LNCAP (cell line): ENCODE measurements around the gene C1QTNF12.

ENCODE experiments used
- CTCF ChIP-seq: fragments of 450-650 bp; IDR thresholded peaks from 2 replicates; pipeline ENCODE4 v1.5.1; 2017; ENCODE audit warnings: mild to moderate bottlenecking

C1QTNF12 gene

GRCh38 chr1:1196431-1197187, 49.9 kb downstream of the C1QTNF12 start:
- TF ChIP-seq CTCF, result no peak

- TF ChIP-seq CTCF, result no peak
Measured at GRCh38 chr1:1194723-1195122, 51.8 kb downstream of the C1QTNF12 start.
